A549 (cell line): ENCODE data around the gene CHMP2B. TPM values are rescaled to one million over a fixed set of nuclear protein-coding genes. Genes with fewer than 3 reads are reported as not detected.

ENCODE experiments used
- ATAC-seq, 2 experiments: fragments of 200-7000 bp in 1 of 2; fragments of >200 bp in 1 of 2; cut with Nextera tagmentation in 1 of 2; cut with Tn5 transposase in 1 of 2; 3 replicates each; pipeline versions ENCODE4 v1.8.0 to v1.9.1; 2018 to 2020; ENCODE audit warnings: mild to moderate bottlenecking in 1 of 2, moderate library complexity in 1 of 2
- CTCF ChIA-PET: fragments of 300-600 bp; sonication (Branson Sonifier 250); formaldehyde crosslinking; extraction: SDS; loops from one replicate; lab custom pipeline; 2021; ENCODE audit warnings: antibody characterized with exemption, inconsistent platforms; lab: Yijun Ruan, JAX
- POLR2A ChIA-PET: fragments of 350-600 bp; formaldehyde crosslinking; extraction: SDS; loops from one replicate; lab custom pipeline; 2021; ENCODE audit warnings: antibody characterized with exemption, inconsistent platforms; lab: Yijun Ruan, JAX
- DNase-seq, 2 experiments: peaks; one replicate each; pipeline versions ENCODE4 v3.0.0 to v3.0.0-alpha.2; 2011 to 2016; ENCODE audit warnings: low read depth in 1 of 2, low spot score in 1 of 2
- FAIRE-seq: peaks from 2 replicates; lab custom pipeline; 2011; peaks lifted over from hg19 to GRCh38; lab: Jason Lieb, UNC
- H3K27ac ChIP-seq, 2 experiments: fragments of >200 bp; sonication (Bioruptor Twin); formaldehyde crosslinking; 3 replicates each; pipeline ENCODE4 v1.5.1; 2016 to 2017
- H3K4me1 ChIP-seq: fragments of >200 bp; sonication (Bioruptor Twin); formaldehyde crosslinking; 3 replicates; pipeline ENCODE4 v1.6.1; 2016
- H3K4me2 ChIP-seq: fragments of >200 bp; sonication (Bioruptor Twin); formaldehyde crosslinking; 3 replicates; pipeline ENCODE4 v1.6.1; 2016
- H3K4me3 ChIP-seq: fragments of >200 bp; sonication (Bioruptor Twin); formaldehyde crosslinking; 3 replicates; pipeline ENCODE4 v1.5.1; 2016
- H3K9me3 ChIP-seq: fragments of >200 bp; sonication (Bioruptor Twin); formaldehyde crosslinking; 3 replicates; pipeline ENCODE4 v1.6.1; 2016
- CBX2 ChIP-seq: fragments of 200-600 bp; sonication (generic); IDR thresholded peaks from 2 replicates; pipeline ENCODE4 v1.6.1; 2016; ENCODE audit warnings: low read depth, mild to moderate bottlenecking, borderline replicate concordance
- CBX8 ChIP-seq: fragments of 200-600 bp; sonication (generic); IDR thresholded peaks from 2 replicates; pipeline ENCODE4 v1.6.1; 2016
- EHF ChIP-seq: fragments of 250-450 bp; sonication (Bioruptor Pico); IDR thresholded peaks from 2 replicates; pipeline ENCODE4 v1.5.0; 2020; ENCODE audit warnings: mild to moderate bottlenecking
- EP300 ChIP-seq, 2 experiments: fragments of >200 bp; sonication (Bioruptor Twin); formaldehyde crosslinking; IDR thresholded peaks; 2 replicates in 1 of 2; 3 replicates in 1 of 2; pipeline ENCODE4 v1.6.1; 2016 to 2017
- ESRRA ChIP-seq: fragments of 150-350 bp; IDR thresholded peaks from 2 replicates; pipeline ENCODE4 v1.6.1; 2014; ENCODE audit warnings: mild to moderate bottlenecking, low read length, borderline replicate concordance
- FOXS1 ChIP-seq: fragments of 250-450 bp; sonication (Bioruptor Pico); IDR thresholded peaks from 2 replicates; pipeline ENCODE4 v1.5.0; 2020; ENCODE audit warnings: mild to moderate bottlenecking, moderate library complexity
- GATA3 ChIP-seq: IDR thresholded peaks from 2 replicates; pipeline ENCODE4 v1.6.1; 2012; ENCODE audit warnings: borderline replicate concordance
- HEYL ChIP-seq: fragments of 250-450 bp; sonication (Bioruptor Pico); IDR thresholded peaks from 2 replicates; pipeline ENCODE4 v1.8.0; 2021; ENCODE audit warnings: mild to moderate bottlenecking, moderate library complexity
- JUN ChIP-seq, 2 experiments: fragments of >200 bp; sonication (Bioruptor Twin); formaldehyde crosslinking; IDR thresholded peaks; 2 replicates in 1 of 2; 3 replicates in 1 of 2; pipeline ENCODE4 v1.6.1; 2016 to 2017
- JUNB ChIP-seq: fragments of >200 bp; sonication (Bioruptor Twin); formaldehyde crosslinking; IDR thresholded peaks from 2 replicates; pipeline ENCODE4 v1.6.1; 2016
- KDM5A ChIP-seq: fragments of 200-600 bp; sonication (generic); IDR thresholded peaks from 2 replicates; pipeline ENCODE4 v1.6.1; 2016; ENCODE audit warnings: antibody characterized with exemption, mild to moderate bottlenecking
- MAFK ChIP-seq: fragments of 450-650 bp; IDR thresholded peaks from 2 replicates; pipeline ENCODE4 v1.6.1; 2014; ENCODE audit not compliant: partially characterized antibody
- MYC ChIP-seq: IDR thresholded peaks from 2 replicates; pipeline ENCODE4 v1.6.1; 2012; ENCODE audit warnings: mild to moderate bottlenecking, inconsistent platforms, low read length, improper control_type of control experiment, borderline replicate concordance
- NR3C1 ChIP-seq: fragments of >200 bp; sonication (Bioruptor Twin); formaldehyde crosslinking; IDR thresholded peaks from 3 replicates; pipeline ENCODE4 v1.6.1; 2017
- RNF2 ChIP-seq: fragments of 200-600 bp; sonication (generic); IDR thresholded peaks from 2 replicates; pipeline ENCODE4 v1.6.1; 2016; ENCODE audit warnings: low read depth, mild to moderate bottlenecking, antibody characterized with exemption, moderate library complexity, borderline replicate concordance
- TFCP2L1 ChIP-seq: fragments of 250-450 bp; sonication (Bioruptor Pico); IDR thresholded peaks from 2 replicates; pipeline ENCODE4 v1.5.0; 2021; ENCODE audit warnings: mild to moderate bottlenecking
- ZFP36 ChIP-seq: fragments of 450-650 bp; IDR thresholded peaks from 2 replicates; pipeline ENCODE4 v1.6.1; 2014; ENCODE audit warnings: borderline replicate concordance; ENCODE audit not compliant: partially characterized antibody
- WGBS: methylation state at CpG from one replicate; pipeline ENCODE4 v1.1.6; 2017; ENCODE audit errors: missing lambda C conversion rate; 5-methylcytosine and 5-hydroxymethylcytosine counted together
- polyA plus RNA-seq, 4 experiments: library from polyadenylated mRNA; depleted of rRNA in 3 of 4; stranded (reverse); fragments of >200 nt; fragmentation: RNase III in 1 of 4; extraction: RNeasy Plus Mini Kit Qiagen cat#74134 plus additional on column Dnase treatment in 1 of 4; gene quantifications; 2 replicates in 3 of 4; 3 replicates in 1 of 4; pipeline ENCODE4 v1.2.3, GENCODE V29; 2011 to 2017
- TF ChIP-seq, protein P1 (sequence below): fragments of 250-450 bp; sonication (Bioruptor Pico); IDR thresholded peaks from 2 replicates; pipeline ENCODE4 v1.5.0; 2020; ENCODE audit warnings: low read depth, mild to moderate bottlenecking, moderate library complexity
- TF ChIP-seq, protein P2 (sequence below): fragments of 200-600 bp; sonication (generic); IDR thresholded peaks from 2 replicates; pipeline ENCODE4 v1.6.1; 2016; ENCODE audit warnings: antibody characterized with exemption, mild to moderate bottlenecking, moderate library complexity
- TF ChIP-seq, protein P3 (sequence below): fragments of >200 bp; sonication (Bioruptor Twin); formaldehyde crosslinking; IDR thresholded peaks from 3 replicates; pipeline ENCODE4 v1.5.1; 2016
- TF ChIP-seq, protein P4 (sequence below): fragments of >200 bp; sonication (Bioruptor Twin); formaldehyde crosslinking; IDR thresholded peaks from 3 replicates; pipeline ENCODE4 v1.6.1; 2016

Gene CHMP2B
- polyA plus RNA-seq, 2 of the 4 experiments (the other 2 are of a cell fraction) = 57.2 to 85.8 TPM

DNA sequence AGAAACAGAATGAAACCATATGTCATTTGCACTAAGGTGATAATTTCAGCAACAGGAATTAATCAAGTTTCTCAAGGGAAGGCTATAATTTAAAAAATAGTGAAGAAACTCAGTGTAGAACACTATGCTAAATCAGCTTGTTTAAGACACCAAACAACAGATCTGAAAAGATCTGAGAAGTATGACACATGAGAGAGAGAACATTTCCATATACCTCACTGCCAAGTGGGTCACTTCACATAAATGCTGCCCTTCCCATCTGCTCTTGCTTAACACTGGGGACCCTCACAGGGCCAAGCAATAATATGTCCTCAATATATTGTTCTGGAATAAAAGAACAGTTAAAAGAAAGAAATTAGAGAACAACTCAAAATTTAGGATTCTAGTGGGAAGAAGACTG is 45.6 kb upstream of the CHMP2B start:
- no peaks in the 10 kb centered on the region for H3K9me3 ChIP-seq
- H3K4me3 ChIP-seq = no peak overlapping the region
- POLR2A ChIA-PET = no interaction called here
- DNase-seq (no peak), ATAC-seq (no peak), FAIRE-seq (no peak)
- CTCF ChIA-PET = interaction anchor here (1.1 to 3.9 kb wide), 2 partner anchors 13 to 98 kb away, joined by 3 to 25 read pairs; no protein-coding TSS in a partner anchor
- no peak overlapping the region for H3K27ac ChIP-seq
- H3K4me2 ChIP-seq = no peak overlapping the region
- H3K4me1 ChIP-seq = no peaks in the 10 kb centered on the region
- TF ChIP-seq ZFP36 (no peak), RNF2 (no peak), EHF (CRISPR knock-in tag) (no peak), HEYL (CRISPR knock-in tag) (no peak), NR3C1 (no peak)
- TF ChIP-seq, protein P1, sequence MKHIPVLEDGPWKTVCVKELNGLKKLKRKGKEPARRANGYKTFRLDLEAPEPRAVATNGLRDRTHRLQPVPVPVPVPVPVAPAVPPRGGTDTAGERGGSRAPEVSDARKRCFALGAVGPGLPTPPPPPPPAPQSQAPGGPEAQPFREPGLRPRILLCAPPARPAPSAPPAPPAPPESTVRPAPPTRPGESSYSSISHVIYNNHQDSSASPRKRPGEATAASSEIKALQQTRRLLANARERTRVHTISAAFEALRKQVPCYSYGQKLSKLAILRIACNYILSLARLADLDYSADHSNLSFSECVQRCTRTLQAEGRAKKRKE = no peak

DNA sequence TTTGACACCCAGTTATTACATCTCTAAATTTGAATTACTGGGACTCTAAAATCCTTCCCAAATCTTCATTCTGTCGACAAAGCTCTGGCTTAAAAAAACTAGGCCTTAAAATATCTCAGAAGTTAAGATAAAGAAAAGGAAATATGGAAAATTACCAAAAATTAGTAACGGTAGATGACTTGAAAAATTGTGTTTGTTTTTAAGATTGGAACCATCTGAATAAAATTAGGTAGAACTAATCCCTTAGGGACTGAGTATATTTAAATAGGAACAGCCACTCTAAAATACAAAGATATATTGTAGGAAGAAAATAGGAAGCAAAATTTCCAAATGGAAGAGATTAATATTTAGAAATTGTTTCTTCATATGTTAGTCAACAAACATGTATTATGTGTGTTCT is 45.1 kb upstream of the CHMP2B start:
- ChIA-PET CTCF (interaction anchor here (3.9 kb wide), 1 partner anchor 13 kb away, joined by 25 read pairs; no protein-coding TSS in a partner anchor), POLR2A (interaction anchor here (0.6 kb wide), 1 partner anchor 967 kb away, joined by 3 read pairs; no protein-coding TSS in a partner anchor)
- TF ChIP-seq JUN (IDR thresholded peaks at IDR 0.05) (no peak), KDM5A (no peak), GATA3 (no peak), MAFK (no peak), EHF (CRISPR knock-in tag) (no peak), MYC (no peak), CBX8 (no peak), EP300 (IDR thresholded peaks at IDR 0.05) (no peak), CBX2 (no peak), ESRRA (no peak), RNF2 (no peak), TFCP2L1 (CRISPR knock-in tag) (no peak), FOXS1 (CRISPR knock-in tag) (no peak), JUNB (no peak)
- TF ChIP-seq, protein P2, sequence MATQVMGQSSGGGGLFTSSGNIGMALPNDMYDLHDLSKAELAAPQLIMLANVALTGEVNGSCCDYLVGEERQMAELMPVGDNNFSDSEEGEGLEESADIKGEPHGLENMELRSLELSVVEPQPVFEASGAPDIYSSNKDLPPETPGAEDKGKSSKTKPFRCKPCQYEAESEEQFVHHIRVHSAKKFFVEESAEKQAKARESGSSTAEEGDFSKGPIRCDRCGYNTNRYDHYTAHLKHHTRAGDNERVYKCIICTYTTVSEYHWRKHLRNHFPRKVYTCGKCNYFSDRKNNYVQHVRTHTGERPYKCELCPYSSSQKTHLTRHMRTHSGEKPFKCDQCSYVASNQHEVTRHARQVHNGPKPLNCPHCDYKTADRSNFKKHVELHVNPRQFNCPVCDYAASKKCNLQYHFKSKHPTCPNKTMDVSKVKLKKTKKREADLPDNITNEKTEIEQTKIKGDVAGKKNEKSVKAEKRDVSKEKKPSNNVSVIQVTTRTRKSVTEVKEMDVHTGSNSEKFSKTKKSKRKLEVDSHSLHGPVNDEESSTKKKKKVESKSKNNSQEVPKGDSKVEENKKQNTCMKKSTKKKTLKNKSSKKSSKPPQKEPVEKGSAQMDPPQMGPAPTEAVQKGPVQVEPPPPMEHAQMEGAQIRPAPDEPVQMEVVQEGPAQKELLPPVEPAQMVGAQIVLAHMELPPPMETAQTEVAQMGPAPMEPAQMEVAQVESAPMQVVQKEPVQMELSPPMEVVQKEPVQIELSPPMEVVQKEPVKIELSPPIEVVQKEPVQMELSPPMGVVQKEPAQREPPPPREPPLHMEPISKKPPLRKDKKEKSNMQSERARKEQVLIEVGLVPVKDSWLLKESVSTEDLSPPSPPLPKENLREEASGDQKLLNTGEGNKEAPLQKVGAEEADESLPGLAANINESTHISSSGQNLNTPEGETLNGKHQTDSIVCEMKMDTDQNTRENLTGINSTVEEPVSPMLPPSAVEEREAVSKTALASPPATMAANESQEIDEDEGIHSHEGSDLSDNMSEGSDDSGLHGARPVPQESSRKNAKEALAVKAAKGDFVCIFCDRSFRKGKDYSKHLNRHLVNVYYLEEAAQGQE = no peak
- TF ChIP-seq, protein P3, sequence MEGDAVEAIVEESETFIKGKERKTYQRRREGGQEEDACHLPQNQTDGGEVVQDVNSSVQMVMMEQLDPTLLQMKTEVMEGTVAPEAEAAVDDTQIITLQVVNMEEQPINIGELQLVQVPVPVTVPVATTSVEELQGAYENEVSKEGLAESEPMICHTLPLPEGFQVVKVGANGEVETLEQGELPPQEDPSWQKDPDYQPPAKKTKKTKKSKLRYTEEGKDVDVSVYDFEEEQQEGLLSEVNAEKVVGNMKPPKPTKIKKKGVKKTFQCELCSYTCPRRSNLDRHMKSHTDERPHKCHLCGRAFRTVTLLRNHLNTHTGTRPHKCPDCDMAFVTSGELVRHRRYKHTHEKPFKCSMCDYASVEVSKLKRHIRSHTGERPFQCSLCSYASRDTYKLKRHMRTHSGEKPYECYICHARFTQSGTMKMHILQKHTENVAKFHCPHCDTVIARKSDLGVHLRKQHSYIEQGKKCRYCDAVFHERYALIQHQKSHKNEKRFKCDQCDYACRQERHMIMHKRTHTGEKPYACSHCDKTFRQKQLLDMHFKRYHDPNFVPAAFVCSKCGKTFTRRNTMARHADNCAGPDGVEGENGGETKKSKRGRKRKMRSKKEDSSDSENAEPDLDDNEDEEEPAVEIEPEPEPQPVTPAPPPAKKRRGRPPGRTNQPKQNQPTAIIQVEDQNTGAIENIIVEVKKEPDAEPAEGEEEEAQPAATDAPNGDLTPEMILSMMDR = no peak
- TF ChIP-seq, protein P4, sequence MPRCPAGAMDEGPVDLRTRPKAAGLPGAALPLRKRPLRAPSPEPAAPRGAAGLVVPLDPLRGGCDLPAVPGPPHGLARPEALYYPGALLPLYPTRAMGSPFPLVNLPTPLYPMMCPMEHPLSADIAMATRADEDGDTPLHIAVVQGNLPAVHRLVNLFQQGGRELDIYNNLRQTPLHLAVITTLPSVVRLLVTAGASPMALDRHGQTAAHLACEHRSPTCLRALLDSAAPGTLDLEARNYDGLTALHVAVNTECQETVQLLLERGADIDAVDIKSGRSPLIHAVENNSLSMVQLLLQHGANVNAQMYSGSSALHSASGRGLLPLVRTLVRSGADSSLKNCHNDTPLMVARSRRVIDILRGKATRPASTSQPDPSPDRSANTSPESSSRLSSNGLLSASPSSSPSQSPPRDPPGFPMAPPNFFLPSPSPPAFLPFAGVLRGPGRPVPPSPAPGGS = no peak
- H3K9me3 ChIP-seq = no peaks in the 10 kb centered on the region
- DNase-seq (no peak), ATAC-seq (no peak), FAIRE-seq (no peak)
- 46% methylated on average over 2 of the region's 2 CpGs for WGBS
- H3K27ac ChIP-seq = no peak overlapping the region
- no peak overlapping the region for H3K4me3 ChIP-seq
- no peak overlapping the region for H3K4me2 ChIP-seq
- no peaks in the 10 kb centered on the region for H3K4me1 ChIP-seq
